GM19240 (cell line): ENCODE results near the gene TSSK2.

Source experiments
- DNase-seq: peaks from one replicate; pipeline ENCODE4 v3.0.0; 2011; ENCODE audit warnings: low spot score; ENCODE audit not compliant: insufficient read length

The TSSK2 gene

DNA sequence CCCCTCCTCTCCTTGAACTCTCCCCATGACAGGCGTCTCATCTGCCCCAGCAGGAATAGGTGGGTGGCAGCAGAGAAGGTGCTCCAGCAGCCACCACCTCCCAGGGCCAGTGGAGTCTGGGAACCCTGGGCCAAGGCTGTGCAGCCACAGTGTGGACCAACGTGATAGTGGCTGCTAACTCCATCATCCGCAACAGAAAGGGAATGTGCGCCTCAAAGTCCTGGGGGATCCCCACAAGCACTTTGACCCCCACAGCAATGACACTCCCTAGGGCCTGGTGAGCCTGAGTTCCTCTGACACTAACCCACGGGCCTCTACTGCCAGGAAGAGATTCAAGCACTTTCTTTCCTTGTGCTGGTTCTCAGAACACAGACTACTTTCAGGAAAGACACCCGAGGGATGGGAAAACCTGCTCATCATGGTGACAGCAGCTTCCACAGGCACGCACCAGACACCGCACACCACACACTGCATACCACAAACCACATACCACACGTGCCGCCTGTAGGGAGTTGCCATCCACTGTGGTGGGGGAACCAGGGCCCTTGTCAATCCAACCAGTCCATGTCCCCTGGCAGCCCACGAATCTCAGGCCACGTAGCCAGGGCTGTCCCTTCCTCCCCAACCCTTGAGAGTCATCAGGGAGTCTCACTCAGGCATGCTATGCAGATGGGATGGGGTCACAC is 50.8 kb downstream of the TSSK2 start:
- no peak for DNase-seq
